Left ventricle myocardium superior (tissue), 1 donor: ENCODE measurements around the gene MYF5. TPM values are rescaled to one million over a fixed set of nuclear protein-coding genes. Genes with fewer than 3 reads are reported as not detected.

Experiments
- ATAC-seq: fragments of 200-7000 bp; cut with Tn5 transposase; one replicate; pipeline ENCODE4 v1.9.1; 2020; ENCODE audit warnings: mild to moderate bottlenecking, moderate library complexity
- DNase-seq: peaks from one replicate; pipeline ENCODE4 v3.0.0-alpha.2; 2020
- intact Hi-C: fragments of 100-400 bp; cut with micrococcal nuclease; formaldehyde crosslinking; loops from one replicate; pipeline ENCODE4 v1.11.0; 2022
- total RNA-seq: library from RNA; stranded (reverse); fragmentation: NEBNext Ultra II Directional; extraction: Animal tissue kit (Norgen Biotek cat#: 25700); gene quantifications from one replicate; pipeline ENCODE4 v1.2.1, GENCODE V29; 2021
- donor health status: DM: no; HTN: yes; CAD: no; lungs with severe emphysema.

The MYF5 gene
- total RNA-seq, 1 donor from 2014 or later = not detected

- intact Hi-C loops = no loop called here
- no peak for ATAC-seq
- DNase-seq = no peak
Observed at GRCh38 chr12:80704420-80704819, 12.3 kb upstream of the MYF5 start.

GRCh38 chr12:80707126-80707829 is 9.4 kb upstream of the MYF5 start, which contains the start of gene MYF6:
TSS of gene MYF6 (plus strand) at chr12:80707634. CDS start at chr12:80707720, 86 bp downstream.
- no peak for ATAC-seq
- DNase-seq = no peak
- intact Hi-C loops = no loop called here

GRCh38 chr12:80707830-80708258 is 8.9 kb upstream of the MYF5 start:
- DNase-seq (no peak), ATAC-seq (no peak)
- intact Hi-C loops = no loop called here

GRCh38 chr12:80708259-80708974 is 8.3 kb upstream of the MYF5 start:
- intact Hi-C loops = no loop called here
- ATAC-seq (no peak), DNase-seq (peak; percentile 23)

- intact Hi-C loops = no loop called here
- no peak for ATAC-seq
- DNase-seq = no peak
Observed at GRCh38 chr12:80708975-80709328, 7.8 kb upstream of the MYF5 start.

- DNase-seq (no peak), ATAC-seq (no peak)
- intact Hi-C loops = no loop called here
Observed at GRCh38 chr12:80709811-80710726, 6.6 kb upstream of the MYF5 start.

DNA sequence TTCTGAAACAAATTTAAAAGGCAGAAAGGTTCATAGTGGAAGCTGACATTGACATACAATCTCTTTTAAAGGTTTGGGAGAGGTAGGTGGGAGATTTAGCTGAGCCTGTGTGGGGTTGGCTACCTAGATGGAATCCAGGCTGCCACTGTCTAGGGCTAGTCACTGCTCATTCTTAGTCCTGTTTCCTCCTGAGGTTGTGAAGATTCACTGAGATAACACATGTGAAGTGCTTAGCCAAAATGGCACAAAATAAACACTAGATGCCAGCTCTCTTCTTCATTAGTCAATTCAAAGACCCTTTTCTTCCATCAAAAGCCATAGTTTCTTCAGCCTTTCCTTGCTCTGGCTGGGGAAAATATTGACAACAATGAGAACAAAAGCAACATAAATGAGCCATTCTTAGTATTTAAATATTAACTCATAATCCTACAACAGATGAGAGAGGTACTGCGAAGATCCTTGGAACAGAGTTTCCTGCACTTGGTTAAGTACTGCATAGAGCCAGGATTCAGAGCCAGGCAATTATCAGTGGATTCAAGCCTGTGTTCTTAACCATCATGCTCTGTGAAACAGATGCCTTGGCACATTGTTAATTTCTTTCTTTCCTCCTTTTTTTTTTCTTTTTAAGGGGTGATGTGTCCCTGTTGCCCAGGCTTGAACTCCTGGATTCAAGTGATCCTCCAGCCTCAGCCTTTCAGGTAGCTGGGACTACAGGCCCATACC is 5.8 kb upstream of the MYF5 start:
- no peak for ATAC-seq
- intact Hi-C loops = no loop called here
- DNase-seq = no peak

- intact Hi-C loops = no loop called here
- ATAC-seq = no peak
Observed at GRCh38 chr12:80711866-80712265, 4.8 kb upstream of the MYF5 start.

GRCh38 chr12:80712866-80713265 is 3.8 kb upstream of the MYF5 start:
- intact Hi-C loops = no loop called here
- no peak for DNase-seq
- ATAC-seq = no peak

More at GRCh38 chr12:80711866-80712265, 4.8 kb upstream of the MYF5 start:
- DNase-seq = no peak

- intact Hi-C loops = no loop called here
Observed at GRCh38 chr12:80713419-80713818, 3.3 kb upstream of the MYF5 start.

GRCh38 chr12:80714055-80714454 is 2.7 kb upstream of the MYF5 start:
- intact Hi-C loops = no loop called here
- DNase-seq = peak; percentile 27
- no peak for ATAC-seq

More at GRCh38 chr12:80713419-80713818, 3.3 kb upstream of the MYF5 start:
- ATAC-seq (no peak), DNase-seq (no peak)

DNA sequence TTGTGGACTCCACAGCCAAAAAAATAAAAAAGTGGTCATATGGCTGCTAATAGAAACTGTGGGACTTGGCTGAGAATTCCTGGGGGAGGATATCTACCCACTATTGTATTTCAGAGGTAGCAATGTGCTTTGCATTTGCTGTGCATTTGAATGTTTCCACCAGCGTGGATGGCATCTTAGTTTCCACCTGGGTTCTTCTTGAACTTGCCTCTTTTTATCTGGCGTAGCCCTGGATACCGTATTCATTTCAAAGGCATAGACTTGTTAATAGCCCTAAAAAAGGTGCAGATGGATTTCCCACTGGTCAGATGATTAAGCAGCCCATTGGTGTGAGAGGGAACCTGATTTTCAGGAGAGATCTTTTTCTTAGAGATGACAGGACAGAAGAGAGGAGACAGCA is 1.9 kb upstream of the MYF5 start:
- ATAC-seq = no peak

DNA sequence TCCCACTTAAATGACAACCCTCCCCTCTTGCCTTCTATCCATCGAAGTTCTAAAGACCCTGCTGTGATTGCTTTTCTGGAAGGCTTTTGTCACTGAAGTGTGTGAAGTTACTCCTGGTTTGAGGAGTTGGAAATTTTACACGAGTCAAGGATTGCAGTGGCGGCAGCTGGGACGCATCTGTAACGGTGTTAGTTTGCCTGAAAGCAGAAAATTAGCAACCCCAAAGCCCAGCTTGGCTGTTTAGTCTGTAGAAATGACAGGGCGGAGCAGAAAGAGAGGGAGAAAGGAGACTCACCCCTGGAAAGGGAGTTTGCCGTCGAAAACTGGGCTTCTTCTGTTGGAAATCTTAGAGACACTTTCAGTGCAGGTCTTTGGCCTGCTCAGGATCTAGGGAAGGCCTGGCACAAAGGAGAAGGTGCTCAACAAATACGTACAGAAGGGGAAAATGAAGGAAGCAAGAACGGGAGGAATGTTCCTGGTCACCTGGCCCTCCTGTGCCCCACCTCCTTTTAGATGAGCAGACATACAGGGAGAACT is 931 bp upstream of the MYF5 start:
- intact Hi-C loops = no loop called here
- no peak for ATAC-seq
- no peak for DNase-seq

More for the DNA sequence above, 1.9 kb upstream of the MYF5 start:
- intact Hi-C loops = no loop called here
- no peak for DNase-seq

GRCh38 chr12:80717856-80718255 is 1.1 kb downstream of the MYF5 start:
- intact Hi-C loops = no loop called here
- ATAC-seq (no peak), DNase-seq (no peak)

GRCh38 chr12:80720516-80720915 is 3.8 kb downstream of the MYF5 start:
- no peak for DNase-seq
- intact Hi-C loops = no loop called here
- no peak for ATAC-seq

DNA sequence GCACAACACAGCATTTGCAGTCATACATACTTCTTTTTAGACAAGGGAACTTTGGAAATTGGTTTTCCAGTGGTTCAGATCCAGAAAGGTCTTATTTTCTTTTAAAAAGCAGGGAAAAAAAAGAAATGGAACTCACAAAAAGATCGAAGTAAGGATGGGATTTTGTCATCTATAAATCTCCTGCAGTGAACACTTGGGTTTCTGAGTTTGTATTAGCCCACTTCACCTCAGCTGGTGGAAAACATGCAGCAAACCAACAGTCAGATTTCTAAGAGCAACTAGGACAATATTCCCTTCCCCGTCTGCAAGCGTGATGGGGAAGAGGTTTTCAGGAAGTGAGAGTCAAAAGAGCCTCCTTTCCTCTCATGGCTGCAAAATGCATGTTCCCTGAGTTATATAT is 4.6 kb downstream of the MYF5 start:
- ATAC-seq (no peak), DNase-seq (no peak)
- intact Hi-C loops = no loop called here

DNA sequence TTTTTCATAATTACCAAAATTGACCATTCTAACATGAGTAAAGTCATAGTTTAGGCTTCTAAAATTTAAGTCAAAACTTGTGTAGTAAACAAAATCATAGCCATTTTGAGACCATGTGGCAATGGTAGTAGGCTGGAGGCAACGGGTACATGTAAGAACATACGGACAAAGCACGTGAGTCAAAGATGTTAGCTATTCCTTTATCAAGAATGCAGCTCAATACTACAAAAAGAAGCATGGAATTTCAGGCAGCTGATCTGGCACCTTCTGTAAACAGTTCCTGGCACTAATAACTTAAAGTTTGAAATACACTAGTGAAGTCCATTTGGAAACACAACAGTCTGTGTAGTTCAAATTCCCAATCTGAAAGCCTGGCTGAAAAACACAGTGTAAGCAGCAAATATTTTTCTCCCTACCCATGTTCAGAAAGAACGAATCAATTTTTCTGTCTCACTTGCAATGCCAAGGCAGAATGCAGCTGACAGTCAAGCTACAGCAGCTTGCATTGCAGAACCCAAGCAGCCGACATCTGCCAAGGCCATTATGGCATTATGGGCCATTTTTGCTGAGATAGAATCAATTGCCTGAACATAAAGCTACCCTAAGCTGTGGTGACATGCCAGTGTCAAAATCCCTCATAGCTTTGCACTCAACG is 29.3 kb downstream of the MYF5 start:
- DNase-seq = no peak
- ATAC-seq = no peak
- intact Hi-C loops = loop anchor here (10.0 kb wide), 1 partner anchor 251 kb away; no protein-coding TSS in a partner anchor

- intact Hi-C loops = loop anchor here (10.0 kb wide), 1 partner anchor 253 kb away; no protein-coding TSS in a partner anchor
- no peak for DNase-seq
- no peak for ATAC-seq
Observed at GRCh38 chr12:80747800-80748199, 31.1 kb downstream of the MYF5 start.
